Activated CD8-positive, alpha-beta memory T cell treated with anti-CD3 and anti-CD28 coated beads for 24 hours (primary cell): ENCODE measurements around the gene OXCT1.
"Not testable (repeated sequence)": the region's sequence is repeated elsewhere in the genome, so short reads cannot be mapped to it uniquely, and the experiment has no call there.

ENCODE experiments used
- DNase-seq: peaks from one replicate; pipeline ENCODE4 v3.0.0-alpha.2; 2020

The OXCT1 gene

GRCh38 chr5:41821051-41821450, 49.2 kb downstream of the OXCT1 start:
- no peak for DNase-seq

GRCh38 chr5:41820150-41820549, 50.1 kb downstream of the OXCT1 start:
- DNase-seq: no peak

GRCh38 chr5:41817625-41818301, 52.5 kb downstream of the OXCT1 start:
- DNase-seq: no peak

- DNase-seq: no peak
Measured at GRCh38 chr5:41815663-41816229, 54.5 kb downstream of the OXCT1 start.

- DNase-seq: no peak
Measured at GRCh38 chr5:41815261-41815660, 55.0 kb downstream of the OXCT1 start.

GRCh38 chr5:41814306-41814705, 55.9 kb downstream of the OXCT1 start:
- DNase-seq: not testable (repeated sequence)

GRCh38 chr5:41812156-41812555, 58.1 kb downstream of the OXCT1 start:
- DNase-seq: no peak

- DNase-seq: no peak
Measured at GRCh38 chr5:41809128-41809527, 61.1 kb downstream of the OXCT1 start.

GRCh38 chr5:41808294-41808693, 61.9 kb downstream of the OXCT1 start:
- DNase-seq: no peak

GRCh38 chr5:41797662-41798061, 72.6 kb downstream of the OXCT1 start:
- no peak for DNase-seq

- no peak for DNase-seq
Measured at GRCh38 chr5:41796061-41796460, 74.2 kb downstream of the OXCT1 start.

- no peak for DNase-seq
Measured at GRCh38 chr5:41795125-41795524, 75.1 kb downstream of the OXCT1 start.

- DNase-seq: no peak
Measured at GRCh38 chr5:41794471-41794870, 75.8 kb downstream of the OXCT1 start.

GRCh38 chr5:41793141-41793770, 77.0 kb downstream of the OXCT1 start:
- no peak for DNase-seq

GRCh38 chr5:41790038-41790776, 80.0 kb downstream of the OXCT1 start:
- no peak for DNase-seq

- DNase-seq: no peak
Measured at GRCh38 chr5:41789434-41789833, 80.8 kb downstream of the OXCT1 start.

- no peak for DNase-seq
Measured at GRCh38 chr5:41788941-41789368, 81.3 kb downstream of the OXCT1 start.

- DNase-seq: no peak
Measured at GRCh38 chr5:41787265-41787664, 83.0 kb downstream of the OXCT1 start.

GRCh38 chr5:41785061-41785460, 85.2 kb downstream of the OXCT1 start:
- DNase-seq: no peak

GRCh38 chr5:41778410-41778809, 91.8 kb downstream of the OXCT1 start:
- DNase-seq: no peak

- no peak for DNase-seq
Measured at GRCh38 chr5:41776435-41776834, 93.8 kb downstream of the OXCT1 start.

GRCh38 chr5:41773799-41774198, 96.4 kb downstream of the OXCT1 start:
- no peak for DNase-seq

GRCh38 chr5:41772785-41773442, 97.3 kb downstream of the OXCT1 start:
- no peak for DNase-seq
